A549 treated with CpdA at 1 μM for 4 hours (cell line): ENCODE data around the gene CDH8. TPM values are rescaled to one million over a fixed set of nuclear protein-coding genes. Genes with fewer than 3 reads are reported as not detected.

Experiments
- total RNA-seq: library from RNA; stranded (reverse); fragments of 200-300 nt; extraction: Qiagen RNA extraction; gene quantifications from 5 replicates; pipeline ENCODE4 v1.2.3, GENCODE V29; 2022; ENCODE audit warnings: low read depth

The CDH8 gene
- 0.38 to 0.70 TPM (median 0.51 TPM) in 5 replicates for total RNA-seq

GRCh38 chr16:62036101-62036801, at the start of gene CDH8:
TSS of gene CDH8 (minus strand) at chr16:62036438. CDS start at chr16:62021403, 15,035 bp downstream.

